HUES64 (cell line): ENCODE measurements around the gene ADAP1.
"Not testable (repeated sequence)": the region's sequence is repeated elsewhere in the genome, so short reads cannot be mapped to it uniquely, and the experiment has no call there.

Experiments
- H3K27ac ChIP-seq: 2 replicates; pipeline ENCODE4 v1.7.0; 2013; ENCODE audit warnings: low read depth, low read length, inconsistent platforms
- H3K27me3 ChIP-seq: 2 replicates; pipeline ENCODE4 v1.6.1; 2013; ENCODE audit warnings: mild to moderate bottlenecking, low read length; ENCODE audit not compliant: insufficient read depth
- H3K36me3 ChIP-seq: 2 replicates; pipeline ENCODE4 v1.6.1; 2013; ENCODE audit warnings: mild to moderate bottlenecking, low read length; ENCODE audit not compliant: insufficient read depth
- H3K4me1 ChIP-seq: 2 replicates; pipeline ENCODE4 v1.6.1; 2013; ENCODE audit warnings: mild to moderate bottlenecking, low read length, moderate library complexity; ENCODE audit not compliant: insufficient read depth
- H3K4me3 ChIP-seq: 2 replicates; pipeline ENCODE4 v1.5.1; 2013; ENCODE audit warnings: mild to moderate bottlenecking, low read length, moderate library complexity
- H3K9ac ChIP-seq: 2 replicates; pipeline ENCODE4 v1.6.1; 2013; ENCODE audit warnings: mild to moderate bottlenecking, low read depth, low read length
- H3K9me3 ChIP-seq: 2 replicates; pipeline ENCODE4 v1.6.1; 2013; ENCODE audit warnings: low read depth, low read length; ENCODE audit not compliant: insufficient read depth
- WGBS: fragments of 150-250, 120-280 bp; methylation state at CpG from one replicate; pipeline ENCODE4 v1.1.7; 2013; ENCODE audit warnings: missing lambda C conversion rate; 5-methylcytosine and 5-hydroxymethylcytosine counted together

ADAP1 gene

DNA sequence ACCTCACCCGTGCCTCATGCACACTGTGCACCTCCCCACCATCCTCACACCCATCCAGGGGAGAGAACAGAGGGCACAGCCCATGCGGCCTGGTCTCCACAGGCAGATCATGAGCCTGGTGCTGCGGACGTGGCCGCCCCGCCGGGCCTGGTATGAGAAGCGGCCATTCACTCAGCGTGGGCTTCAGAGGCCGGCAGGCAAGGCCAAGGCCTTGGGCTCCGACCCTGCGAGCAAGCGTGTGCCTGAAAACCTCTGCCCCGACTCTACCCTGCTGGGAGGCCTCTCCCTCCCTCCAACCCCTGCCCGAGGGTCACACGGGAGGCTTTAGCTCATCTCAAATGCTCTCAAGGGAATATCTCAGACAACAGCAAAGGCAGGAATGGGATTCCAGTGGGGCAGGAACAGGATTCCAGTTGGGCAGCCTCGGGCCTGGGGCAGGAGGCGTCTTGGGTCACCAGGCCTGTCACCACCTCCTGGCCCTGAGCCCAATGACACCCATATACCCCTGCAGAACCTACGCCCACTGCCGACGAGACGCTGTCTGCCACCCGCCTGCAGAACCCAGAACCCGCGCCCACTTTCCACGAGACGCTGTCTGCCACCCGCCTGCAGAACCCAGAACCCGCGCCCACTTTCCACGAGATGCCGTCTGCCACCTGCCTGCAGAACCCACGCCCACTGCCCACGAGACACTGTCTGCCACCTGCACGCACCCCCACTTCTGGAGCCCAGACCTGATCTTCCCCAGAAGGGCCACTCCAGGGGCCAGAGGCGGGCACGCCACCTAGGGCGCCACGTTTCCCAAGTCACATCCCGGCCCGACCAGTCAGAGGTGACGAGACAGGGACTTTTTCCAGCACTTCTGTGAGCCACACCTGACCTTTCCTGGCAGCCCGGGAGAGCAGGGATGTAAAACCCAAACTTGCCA lies 38.9 kb downstream of the ADAP1 start:
- Histone ChIP-seq H3K4me1 (no peaks in the 10 kb centered on the region), H3K27ac (no peak overlapping the region), H3K27me3 (no peaks in the 10 kb centered on the region), H3K9ac (no peak overlapping the region), H3K4me3 (no peak overlapping the region), H3K36me3 (no peaks in the 10 kb centered on the region), H3K9me3 (no peaks in the 10 kb centered on the region)
- 90% methylated on average over 43 of the region's 43 CpGs for WGBS

DNA sequence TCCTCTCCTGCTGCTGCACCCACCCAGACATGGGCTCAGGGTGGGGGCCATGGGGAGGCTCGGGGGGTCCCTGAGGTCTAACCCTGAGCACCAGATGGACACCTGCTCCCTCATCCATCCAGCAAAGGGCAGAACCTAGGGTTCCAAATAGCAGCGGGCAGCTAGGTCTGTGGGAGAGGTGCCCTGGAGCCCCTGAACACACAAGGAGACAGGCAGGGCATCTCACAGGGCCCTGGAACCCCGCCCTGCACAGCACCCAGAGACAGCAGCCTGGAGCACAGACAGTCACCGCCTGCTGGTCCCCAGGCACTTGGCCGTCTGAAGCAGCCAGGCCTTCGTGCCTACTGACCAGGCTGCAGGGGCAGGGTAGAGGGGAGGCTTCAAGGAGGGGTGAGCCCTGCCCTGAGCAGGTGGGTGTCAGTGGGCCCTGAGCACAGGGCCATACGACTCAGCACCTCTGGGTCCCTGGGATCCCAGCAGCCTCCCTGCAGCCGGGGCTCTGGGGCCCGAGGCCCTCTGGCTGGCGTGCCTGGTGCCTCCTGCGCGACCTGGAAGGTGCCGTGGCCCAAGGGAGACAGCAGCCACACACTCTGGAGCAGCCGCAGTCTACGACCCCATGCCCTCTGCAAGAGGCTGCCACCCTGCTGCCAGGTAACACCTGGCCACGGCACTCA lies 39.8 kb downstream of the ADAP1 start:
- Histone ChIP-seq H3K36me3 (no peaks in the 10 kb centered on the region), H3K9me3 (no peaks in the 10 kb centered on the region), H3K9ac (no peak overlapping the region), H3K27me3 (peaks cover 5% of the 10 kb centered on the region), H3K4me3 (no peak overlapping the region), H3K27ac (no peak overlapping the region), H3K4me1 (no peaks in the 10 kb centered on the region)
- 92% methylated on average over 16 of the region's 16 CpGs for WGBS

DNA sequence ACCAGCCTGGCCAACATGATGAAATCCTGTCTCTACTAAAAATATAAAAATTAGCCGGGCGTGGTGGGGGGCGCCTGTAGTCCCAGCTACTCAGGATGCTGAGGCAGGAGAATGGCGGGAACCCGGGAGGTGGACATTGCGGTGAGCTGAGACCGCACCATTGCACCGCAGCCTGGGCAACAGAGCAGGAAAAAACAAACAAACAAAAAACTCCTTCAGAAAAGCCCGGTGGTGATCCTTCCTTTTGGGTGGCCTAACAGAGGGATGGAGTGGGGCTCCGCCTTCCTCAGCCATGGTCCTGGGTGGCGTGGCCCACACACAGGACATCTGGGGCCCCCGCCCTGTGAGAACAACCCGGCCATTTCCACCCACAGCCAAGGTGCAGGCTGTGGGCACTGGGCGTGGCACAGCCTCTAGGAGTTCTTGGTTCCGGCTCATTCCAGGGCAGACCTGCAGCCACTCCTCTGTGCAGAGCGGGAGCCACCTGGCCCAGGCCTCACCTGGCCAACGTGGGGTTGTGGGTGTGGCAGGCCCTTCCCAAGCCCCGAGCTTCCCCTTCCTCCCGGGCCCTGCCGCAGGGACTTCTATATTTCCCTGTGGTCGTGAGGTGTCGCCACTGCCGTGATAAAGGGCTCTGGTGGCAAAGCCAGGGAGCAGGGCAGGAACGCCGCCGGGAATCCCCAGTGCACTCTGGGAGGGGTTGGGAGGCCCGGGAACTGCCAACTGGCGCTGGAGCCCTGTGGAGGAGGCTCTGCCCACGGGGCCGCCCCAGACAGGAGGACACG lies 40.6 kb downstream of the ADAP1 start:
- Histone ChIP-seq H3K27me3 (peaks cover 10% of the 10 kb centered on the region), H3K27ac (no peak overlapping the region), H3K36me3 (no peaks in the 10 kb centered on the region), H3K9me3 (no peaks in the 10 kb centered on the region), H3K4me1 (no peaks in the 10 kb centered on the region), H3K4me3 (no peak overlapping the region), H3K9ac (no peak overlapping the region)
- 86% methylated on average over 31 of the region's 31 CpGs for WGBS

DNA sequence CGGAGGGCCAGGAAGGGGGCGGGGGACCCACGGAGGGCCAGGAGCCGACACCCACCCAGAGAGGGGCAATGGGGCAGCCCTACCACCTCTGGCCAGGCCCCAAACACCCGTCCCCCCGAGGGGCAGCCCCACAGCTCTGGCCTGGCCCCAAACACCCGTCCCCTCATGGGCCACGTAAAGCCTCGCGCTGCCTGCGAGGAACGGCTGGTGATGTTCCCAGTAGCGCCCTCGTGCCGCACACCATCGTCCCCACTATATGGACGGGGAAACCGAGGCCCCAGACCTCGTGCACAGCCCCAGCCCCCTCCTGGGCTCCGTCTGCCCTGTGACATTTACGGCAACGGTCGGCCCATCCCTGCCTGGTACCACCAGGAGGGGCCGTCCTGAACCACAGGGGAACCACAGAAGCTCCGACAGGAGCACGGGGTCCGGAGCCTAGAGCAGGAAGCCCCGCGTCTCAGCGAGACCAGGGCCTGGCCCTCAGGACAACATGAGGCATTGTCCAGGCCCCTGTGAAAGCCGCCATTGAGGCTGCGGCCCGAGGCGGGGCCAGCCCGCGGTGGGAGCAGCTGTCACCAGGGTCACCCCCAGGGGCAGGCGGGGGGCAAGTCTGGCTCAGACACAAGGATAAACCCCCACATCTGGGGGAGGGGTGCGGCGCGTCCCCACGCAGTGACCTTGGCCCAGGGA lies 42.5 kb downstream of the ADAP1 start:
- WGBS, result 92% methylated on average over 41 of the region's 41 CpGs
- H3K27ac ChIP-seq, result no peak overlapping the region
- H3K4me1 ChIP-seq, result no peaks in the 10 kb centered on the region
- H3K36me3 ChIP-seq, result no peaks in the 10 kb centered on the region
- H3K4me3 ChIP-seq, result no peak overlapping the region
- no peak overlapping the region for H3K9ac ChIP-seq
- H3K27me3 ChIP-seq, result peaks cover 21% of the 10 kb centered on the region
- no peaks in the 10 kb centered on the region for H3K9me3 ChIP-seq

DNA sequence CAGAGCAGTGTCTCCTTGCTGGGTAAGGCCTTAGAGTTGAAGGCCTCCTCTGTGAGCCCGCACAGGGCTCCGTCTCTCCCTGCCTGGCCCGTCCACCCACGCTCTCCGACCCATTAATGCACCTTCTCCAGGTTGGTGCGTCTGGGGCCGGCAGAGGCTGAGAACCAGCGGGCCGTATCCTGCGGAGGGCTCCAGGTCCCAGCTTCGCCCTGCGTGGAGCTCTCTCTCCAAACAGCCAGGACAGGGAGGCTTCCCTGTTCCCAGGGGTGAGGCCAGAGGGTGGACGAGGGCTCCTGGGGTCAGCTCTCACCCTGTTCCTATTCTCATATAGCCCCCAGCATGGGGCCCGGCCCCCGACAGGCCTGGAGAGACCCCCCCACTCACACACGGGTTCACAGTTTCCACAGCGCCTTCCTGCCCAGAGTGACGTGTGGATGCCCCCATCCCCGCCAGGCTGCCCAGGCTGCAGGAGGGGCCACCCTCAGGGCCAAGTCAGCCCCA lies 43.5 kb downstream of the ADAP1 start:
- no peaks in the 10 kb centered on the region for H3K4me1 ChIP-seq

DNA sequence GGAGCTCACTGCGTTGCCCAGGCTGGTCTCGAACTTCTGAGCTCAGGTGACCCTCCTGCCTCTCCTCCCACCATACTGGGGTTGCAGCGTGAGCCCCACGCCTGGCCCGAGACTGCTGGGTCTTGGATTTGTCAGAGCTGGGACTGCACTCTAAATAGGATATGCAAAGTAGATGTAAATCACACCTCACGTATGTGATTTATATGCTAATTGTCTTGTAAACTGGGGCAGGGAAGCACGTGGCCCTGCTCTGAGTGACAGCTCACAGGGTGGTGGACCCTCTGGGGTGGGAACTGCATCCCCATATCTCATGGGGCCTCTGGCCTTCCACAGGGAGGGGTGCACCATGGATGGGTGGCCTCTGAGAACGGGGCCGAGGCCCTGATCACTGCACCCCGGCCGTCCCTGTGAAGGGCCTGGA lies 44.0 kb downstream of the ADAP1 start:
- H3K4me1 ChIP-seq, result no peaks in the 10 kb centered on the region
- no peak overlapping the region for H3K9ac ChIP-seq
- peaks cover 27% of the 10 kb centered on the region for H3K27me3 ChIP-seq
- no peak overlapping the region for H3K27ac ChIP-seq
- 77% methylated on average over 11 of the region's 11 CpGs for WGBS
- no peaks in the 10 kb centered on the region for H3K9me3 ChIP-seq
- H3K36me3 ChIP-seq, result no peaks in the 10 kb centered on the region
- H3K4me3 ChIP-seq, result no peak overlapping the region

More for the DNA sequence above, 43.5 kb downstream of the ADAP1 start:
- WGBS, result 86% methylated on average over 19 of the region's 19 CpGs
- Histone ChIP-seq H3K27ac (no peak overlapping the region), H3K9me3 (no peaks in the 10 kb centered on the region), H3K27me3 (peaks cover 24% of the 10 kb centered on the region), H3K36me3 (no peaks in the 10 kb centered on the region), H3K9ac (no peak overlapping the region), H3K4me3 (no peak overlapping the region)

DNA sequence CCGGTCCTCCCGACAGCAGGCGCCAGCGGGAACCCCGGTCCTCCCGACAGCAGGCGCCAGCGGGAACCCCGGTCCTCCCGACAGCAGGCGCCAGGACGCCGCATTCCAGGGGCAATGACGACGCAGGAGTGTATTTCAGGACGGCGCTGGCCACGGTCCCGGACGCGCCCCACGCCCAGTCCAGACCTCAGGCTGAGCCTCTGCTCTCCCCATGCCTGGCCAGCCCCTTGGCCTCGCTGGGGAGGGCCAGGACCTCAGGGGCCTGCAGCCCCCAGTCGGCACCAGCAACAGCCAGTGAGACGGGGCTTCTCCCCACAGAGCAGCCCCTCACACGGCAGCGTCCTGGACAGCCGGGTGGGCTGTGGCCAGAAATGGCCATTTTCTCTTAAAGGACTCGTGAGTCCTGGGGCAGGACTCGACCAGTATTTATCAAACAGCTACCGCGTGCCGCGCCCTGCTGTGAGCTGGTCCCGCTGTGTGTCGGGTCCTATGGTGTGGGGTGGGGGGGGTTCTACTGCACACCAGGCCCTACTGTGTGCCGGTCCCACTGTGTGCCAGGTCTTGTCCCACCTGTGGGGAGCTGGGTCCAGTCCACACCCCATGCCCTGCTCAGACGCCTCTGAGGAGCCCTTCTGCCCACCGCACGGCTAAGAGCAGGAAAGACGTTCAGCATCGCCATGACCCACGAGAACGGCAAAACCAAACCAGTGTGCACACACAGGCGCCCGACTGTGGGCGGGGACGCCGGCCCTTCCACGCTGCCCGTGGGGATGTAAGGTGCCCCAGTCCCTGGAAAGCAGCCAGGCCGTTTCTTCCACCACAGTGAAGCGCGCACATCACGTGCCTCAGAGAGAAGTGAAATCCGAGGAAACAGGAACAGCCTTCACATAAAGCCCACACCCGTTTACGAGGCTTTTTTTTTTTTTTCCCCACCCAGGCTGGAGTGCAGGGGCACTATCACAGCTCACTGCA lies 44.8 kb downstream of the ADAP1 start:
- H3K9ac ChIP-seq, result no peak overlapping the region
- WGBS, result 56% methylated on average over 56 of the region's 58 CpGs
- no peaks in the 10 kb centered on the region for H3K36me3 ChIP-seq
- H3K27me3 ChIP-seq, result peaks cover 34% of the 10 kb centered on the region
- no peak overlapping the region for H3K27ac ChIP-seq
- H3K4me1 ChIP-seq, result no peaks in the 10 kb centered on the region
- H3K4me3 ChIP-seq, result peak overlapping the region; percentile 33
- H3K9me3 ChIP-seq, result no peaks in the 10 kb centered on the region

DNA sequence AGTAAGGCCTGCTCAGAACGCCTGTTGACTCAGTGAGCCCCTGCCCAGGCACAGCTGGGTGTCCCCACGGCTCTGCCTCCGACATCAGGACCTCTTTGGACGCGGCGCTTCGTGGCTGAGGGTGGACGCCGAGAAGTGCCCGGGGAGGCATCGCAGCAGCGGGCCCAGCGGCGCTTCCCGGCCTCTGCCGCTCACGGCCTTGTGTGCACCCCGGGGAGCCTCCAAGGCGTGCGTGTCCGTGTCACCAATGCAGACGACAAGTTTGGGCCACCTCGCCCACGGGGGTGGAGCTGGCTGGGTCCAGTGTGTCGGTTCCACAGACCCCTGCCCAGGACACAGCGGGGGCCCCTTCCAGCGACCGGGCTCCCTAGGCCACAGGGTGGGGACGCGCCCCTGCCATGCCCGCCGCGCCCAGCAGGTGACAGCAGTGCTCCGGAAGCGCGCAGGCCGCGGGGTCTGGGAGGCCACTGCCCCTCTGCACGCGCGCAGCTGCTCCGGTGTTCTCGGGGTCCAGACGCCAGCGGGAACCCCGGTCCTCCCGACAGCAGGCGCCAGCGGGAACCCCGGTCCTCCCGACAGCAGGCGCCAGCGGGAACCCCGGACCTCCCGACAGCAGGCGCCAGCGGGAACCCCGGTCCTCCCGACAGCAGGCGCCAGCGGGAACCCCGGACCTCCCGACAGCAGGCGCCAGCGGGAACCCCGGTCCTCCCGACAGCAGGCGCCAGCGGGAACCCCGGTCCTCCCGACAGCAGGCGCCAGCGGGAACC lies 45.7 kb downstream of the ADAP1 start:
- peak overlapping the region; percentile 45 for H3K4me3 ChIP-seq
- 15% methylated on average over 51 of the region's 73 CpGs for WGBS
- H3K27ac ChIP-seq, result not testable (repeated sequence)

DNA sequence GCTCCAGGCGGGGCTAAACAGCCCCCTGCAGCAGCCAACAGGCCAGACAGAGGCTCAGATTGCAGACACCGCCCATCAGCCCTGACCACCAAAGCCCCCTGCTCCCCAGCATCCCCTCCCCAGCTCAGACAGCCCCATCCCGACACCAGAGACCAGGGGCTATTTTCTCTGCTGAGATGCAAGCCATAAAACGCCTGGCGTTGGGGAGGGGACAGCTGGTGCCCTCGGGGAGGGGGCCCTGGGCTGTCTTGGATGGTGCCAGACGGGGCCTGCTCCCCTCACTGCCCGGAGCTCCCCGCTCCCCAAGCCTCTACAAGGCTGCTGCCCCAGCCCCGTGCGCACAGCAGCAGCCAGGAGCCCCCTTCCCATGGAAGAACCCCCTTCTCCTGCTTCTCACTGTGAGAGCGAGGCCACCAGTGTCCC lies 46.3 kb downstream of the ADAP1 start:
- no peak overlapping the region for H3K9ac ChIP-seq
- H3K4me3 ChIP-seq, result no peak overlapping the region
- H3K36me3 ChIP-seq, result no peaks in the 10 kb centered on the region
- peaks cover 42% of the 10 kb centered on the region for H3K27me3 ChIP-seq
- 82% methylated on average over 12 of the region's 12 CpGs for WGBS
- H3K4me1 ChIP-seq, result no peaks in the 10 kb centered on the region
- no peak overlapping the region for H3K27ac ChIP-seq
- H3K9me3 ChIP-seq, result no peaks in the 10 kb centered on the region

More for the DNA sequence above, 45.7 kb downstream of the ADAP1 start:
- H3K9ac ChIP-seq, H3K36me3 ChIP-seq, H3K9me3 ChIP-seq, H3K4me1 ChIP-seq: not testable (repeated sequence)
- H3K27me3 ChIP-seq, result peaks cover 42% of the 10 kb centered on the region
